GM13977 (cell line): ENCODE data around the gene SLC22A13.
"Not testable (repeated sequence)": the region's sequence is repeated elsewhere in the genome, so short reads cannot be mapped to it uniquely, and the experiment has no call there.

Experiments
- DNase-seq: peaks from one replicate; pipeline ENCODE4 v3.0.0; 2012; ENCODE audit warnings: low spot score
- CTCF ChIP-seq: IDR thresholded peaks from 2 replicates; pipeline ENCODE4 v1.5.1; 2012; ENCODE audit warnings: mild to moderate bottlenecking, control low read depth; ENCODE audit not compliant: insufficient read depth; ENCODE audit errors: extremely low read depth, missing control alignments
- in situ Hi-C: fragments of 300-500 bp; cut with MboI; formaldehyde crosslinking; loops from one replicate; pipeline ENCODE4 v1.12.0; 2022; ENCODE audit warnings: low sequenced_read_pairs, low pct_unique_long_range_greater_than_20kb, mixed read lengths, inconsistent platforms; ENCODE audit not compliant: unreplicated experiment

Gene SLC22A13

DNA sequence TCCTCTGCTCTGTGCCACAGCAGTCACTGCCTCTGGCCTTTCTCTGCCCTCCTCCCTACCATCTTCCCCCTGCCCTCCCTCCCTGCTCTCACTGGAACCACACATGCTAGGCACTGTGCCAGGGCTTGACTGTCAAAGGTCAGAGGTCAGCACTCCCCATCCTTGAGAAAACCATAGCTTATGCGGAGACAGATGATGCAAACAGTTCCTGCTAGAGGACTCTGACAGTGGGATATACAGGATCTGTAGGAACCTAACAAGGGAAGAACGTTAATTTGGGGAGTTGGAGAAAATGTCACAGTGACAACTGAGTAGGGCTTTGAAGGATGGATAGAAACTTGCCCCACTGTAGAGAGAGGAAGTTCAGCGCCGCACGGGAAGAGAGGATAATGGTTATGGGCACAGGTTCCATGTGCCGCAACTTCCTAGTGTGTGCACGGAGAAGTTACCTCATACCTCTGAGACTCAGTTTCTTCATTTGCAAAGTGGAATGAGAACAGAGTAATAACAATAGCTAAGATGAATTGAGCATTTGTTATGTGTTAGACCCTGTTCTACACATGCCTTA, 51.7 kb downstream of the SLC22A13 start:
- no peak for TF ChIP-seq CTCF
- in situ Hi-C loops: no loop called here
- no peak for DNase-seq

GRCh38 chr3:38318766-38319671, 53.4 kb downstream of the SLC22A13 start:
- no peak for TF ChIP-seq CTCF
- in situ Hi-C loops: no loop called here

DNA sequence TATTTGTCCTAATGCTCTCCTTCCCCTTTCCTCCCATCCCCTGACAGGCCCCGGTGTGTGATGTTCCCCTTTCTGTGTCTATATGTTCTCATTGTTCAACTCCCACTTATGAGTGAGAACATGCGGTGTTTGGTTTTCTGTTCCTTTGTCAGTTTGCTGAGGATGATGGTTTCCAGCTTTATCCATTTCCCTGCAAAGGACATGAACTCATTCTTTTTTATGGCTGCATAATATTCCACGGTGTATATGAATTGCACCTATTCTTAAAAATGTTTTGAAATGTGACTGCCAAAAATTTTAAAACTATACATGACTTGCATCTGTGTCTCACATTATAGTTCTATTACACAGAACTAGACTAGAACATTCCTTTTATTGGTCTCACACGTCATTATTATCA, 55.0 kb downstream of the SLC22A13 start:
- DNase-seq, in situ Hi-C loops: not testable (repeated sequence)

More at GRCh38 chr3:38318766-38319671, 53.4 kb downstream of the SLC22A13 start:
- no peak for DNase-seq

DNA sequence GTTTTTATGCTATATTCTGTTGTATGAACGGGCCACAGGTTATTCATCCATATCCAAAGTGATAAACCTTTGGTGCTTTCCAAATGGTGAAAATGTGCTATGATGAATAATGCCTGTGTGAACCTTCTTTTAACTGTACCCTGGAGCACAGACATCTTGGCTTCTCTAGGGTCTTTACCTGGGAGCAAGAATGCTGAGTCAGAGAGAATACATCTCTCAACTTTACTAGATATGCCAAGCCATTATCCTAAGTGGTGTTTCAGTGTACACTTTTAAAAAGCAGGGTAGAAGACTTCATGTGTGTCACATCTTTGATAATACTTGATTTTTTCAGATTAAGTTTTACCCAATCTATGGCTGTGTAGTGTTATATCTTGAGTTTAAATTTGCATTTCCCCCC, 57.4 kb downstream of the SLC22A13 start:
- TF ChIP-seq CTCF: no peak
- in situ Hi-C loops: no loop called here

DNA sequence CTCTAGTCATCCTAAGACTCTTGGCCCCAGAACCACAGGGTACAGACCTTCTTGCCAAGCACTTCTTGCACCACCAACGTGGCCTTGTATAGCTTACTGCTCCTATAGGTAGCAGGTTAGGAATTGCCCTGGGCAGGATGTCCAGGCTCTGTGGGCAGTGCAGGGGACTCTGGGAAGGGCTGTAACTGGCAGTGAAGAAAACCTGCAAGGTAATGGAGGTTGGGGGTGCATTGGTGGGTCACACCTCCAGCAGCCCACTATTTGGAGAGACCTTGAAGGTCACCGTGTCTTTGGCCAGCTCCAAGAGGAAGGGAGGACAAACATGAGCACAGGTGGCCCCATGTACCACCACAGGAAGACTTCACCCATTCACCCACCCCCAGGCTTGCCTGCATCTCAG, 59.6 kb downstream of the SLC22A13 start:
- in situ Hi-C loops: no loop called here
- no peak for DNase-seq
- no peak for TF ChIP-seq CTCF

More for the DNA sequence above, 57.4 kb downstream of the SLC22A13 start:
- no peak for DNase-seq

DNA sequence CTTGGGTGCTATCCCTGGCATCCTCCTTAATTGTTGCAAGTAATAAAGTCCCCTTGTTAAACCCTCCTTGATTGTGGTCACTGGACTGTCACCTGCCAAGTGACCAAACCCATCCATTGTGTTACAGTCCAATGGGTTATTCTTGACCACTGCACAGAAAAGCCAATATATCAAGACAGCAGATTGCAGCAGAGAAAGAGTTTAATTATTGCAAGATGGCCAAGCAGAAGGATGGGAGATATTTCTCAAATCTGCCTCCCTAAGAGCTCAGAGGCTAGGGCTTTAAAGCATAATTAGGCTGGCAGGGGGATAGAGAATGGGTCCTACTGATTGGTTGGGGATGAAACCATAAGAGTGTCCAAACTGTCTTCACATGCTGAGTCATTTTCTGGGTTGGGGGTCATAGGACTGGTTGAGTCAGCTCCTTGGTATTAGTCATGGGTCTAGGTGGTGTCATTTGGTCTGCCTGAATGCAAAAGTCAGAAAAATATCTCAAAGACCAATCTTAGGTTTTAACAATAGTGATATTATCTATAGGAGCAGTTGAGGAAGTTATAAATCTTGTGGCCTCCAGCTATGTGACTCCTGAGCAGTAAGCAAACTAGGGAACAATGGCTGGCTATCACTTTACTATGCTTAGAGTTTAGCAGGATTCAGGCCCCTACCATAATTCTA, 61.9 kb downstream of the SLC22A13 start:
- in situ Hi-C loops: no loop called here
- no peak for TF ChIP-seq CTCF
- no peak for DNase-seq
